Thyroid gland (tissue), 4 donors: ENCODE results near the gene USP34.
"Not testable (repeated sequence)": the region's sequence is repeated elsewhere in the genome, so short reads cannot be mapped to it uniquely, and the experiment has no call there.

Experiments
- CTCF ChIP-seq, 6 experiments: fragments of 200-600 bp in 3 of 6; fragments of 450-650 bp in 3 of 6; sonication (generic) in 3 of 6; IDR thresholded peaks; one replicate each; pipeline ENCODE4 v1.5.1; 2016 to 2019; ENCODE audit warnings: antibody characterized with exemption in 6 of 6, mild to moderate bottlenecking in 2 of 6, inconsistent platforms in 1 of 6, moderate library complexity in 1 of 6
- POLR2A ChIP-seq, 2 donors: fragments of 450-650 bp; IDR thresholded peaks; one replicate each; pipeline ENCODE4 v1.6.1; 2017; ENCODE audit warnings: antibody characterized with exemption in 2 of 2, mild to moderate bottlenecking in 2 of 2, moderate library complexity in 1 of 2

GRCh38 chr2:61148091-61148490 is 322.8 kb downstream of the USP34 start:
- not testable (repeated sequence) for TF ChIP-seq CTCF, POLR2A (IDR thresholded peaks at IDR 0.05)
